KOPT-K1 (cell line): ENCODE measurements around the gene CDH4.

Experiments
- H3K27ac ChIP-seq: fragments of 200-600 bp; sonication (generic); 2 replicates; pipeline ENCODE4 v1.5.1; 2016; ENCODE audit warnings: antibody characterized with exemption, mild to moderate bottlenecking, low read depth, low read length; ENCODE audit not compliant: poor library complexity, severe bottlenecking
- H3K36me3 ChIP-seq: fragments of 200-600 bp; sonication (generic); 2 replicates; pipeline ENCODE4 v1.5.1; 2017; ENCODE audit warnings: antibody characterized with exemption, mild to moderate bottlenecking, low read length, moderate library complexity; ENCODE audit not compliant: insufficient read depth
- H3K9me3 ChIP-seq: fragments of 200-600 bp; sonication (generic); 2 replicates; pipeline ENCODE4 v1.5.1; 2017; ENCODE audit warnings: antibody characterized with exemption, low read length, mild to moderate bottlenecking; ENCODE audit not compliant: insufficient read depth, poor library complexity, severe bottlenecking

The CDH4 gene

DNA sequence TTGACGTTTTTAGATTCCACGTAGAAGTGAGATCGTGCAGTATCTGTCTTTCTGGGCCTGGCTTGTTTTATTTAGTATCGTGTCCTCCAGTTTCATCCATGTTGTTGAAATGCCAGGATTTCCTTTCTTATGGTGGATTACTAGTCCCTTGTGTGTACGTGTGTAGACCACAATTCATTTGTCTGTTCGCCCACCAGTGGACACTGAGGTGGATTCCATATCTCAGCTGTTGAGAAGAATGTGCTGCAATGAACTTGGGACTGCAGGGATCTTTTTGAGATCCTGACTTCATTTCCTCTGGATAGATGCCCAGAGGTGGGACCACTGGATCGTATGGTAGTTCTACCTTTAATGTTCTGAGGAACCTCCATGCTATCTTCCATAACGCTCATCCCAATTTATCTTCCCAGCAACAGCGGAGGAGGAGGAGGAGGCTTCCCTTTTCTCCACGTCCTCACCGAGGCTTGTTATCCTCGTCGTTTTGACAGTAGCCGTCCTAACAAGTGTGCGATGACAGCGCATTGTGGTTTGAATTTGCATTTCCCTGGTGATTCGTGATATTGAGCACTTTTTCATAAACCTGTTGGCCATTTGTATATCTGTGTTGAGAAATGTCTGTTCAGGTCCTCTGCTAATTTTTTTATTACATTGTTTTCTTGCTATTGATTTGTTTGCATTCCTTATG, 62.4 kb downstream of the CDH4 start:
- H3K9me3 ChIP-seq: no peaks in the 10 kb centered on the region
- H3K27ac ChIP-seq: no peak overlapping the region
- H3K36me3 ChIP-seq: no peaks in the 10 kb centered on the region

DNA sequence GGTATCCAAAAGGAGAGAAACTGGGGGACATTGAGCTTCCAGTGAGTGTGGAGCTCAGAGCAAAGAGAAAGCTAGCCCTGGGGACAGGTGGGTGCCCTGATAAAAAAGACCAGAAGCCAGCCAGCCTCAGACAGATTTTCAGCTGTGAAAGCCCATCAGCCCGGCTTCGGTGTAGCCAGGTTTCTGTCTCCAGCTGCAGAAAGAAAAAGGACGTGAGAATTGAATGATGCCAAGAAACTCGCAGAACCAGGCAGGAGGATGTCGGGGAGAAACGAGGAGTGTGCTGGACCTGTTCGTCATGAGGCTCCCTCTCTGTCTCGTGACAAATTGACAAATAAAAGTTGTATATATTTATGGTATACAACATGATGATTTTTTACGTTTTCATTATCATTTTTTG, 63.3 kb downstream of the CDH4 start:
- Histone ChIP-seq H3K36me3 (no peaks in the 10 kb centered on the region), H3K9me3 (no peaks in the 10 kb centered on the region)

GRCh38 chr20:61316346-61316745, 64.3 kb downstream of the CDH4 start:
- H3K27ac ChIP-seq: no peak overlapping the region
- H3K9me3 ChIP-seq: no peaks in the 10 kb centered on the region
- H3K36me3 ChIP-seq: no peaks in the 10 kb centered on the region

More for the DNA sequence above, 63.3 kb downstream of the CDH4 start:
- no peak overlapping the region for H3K27ac ChIP-seq

DNA sequence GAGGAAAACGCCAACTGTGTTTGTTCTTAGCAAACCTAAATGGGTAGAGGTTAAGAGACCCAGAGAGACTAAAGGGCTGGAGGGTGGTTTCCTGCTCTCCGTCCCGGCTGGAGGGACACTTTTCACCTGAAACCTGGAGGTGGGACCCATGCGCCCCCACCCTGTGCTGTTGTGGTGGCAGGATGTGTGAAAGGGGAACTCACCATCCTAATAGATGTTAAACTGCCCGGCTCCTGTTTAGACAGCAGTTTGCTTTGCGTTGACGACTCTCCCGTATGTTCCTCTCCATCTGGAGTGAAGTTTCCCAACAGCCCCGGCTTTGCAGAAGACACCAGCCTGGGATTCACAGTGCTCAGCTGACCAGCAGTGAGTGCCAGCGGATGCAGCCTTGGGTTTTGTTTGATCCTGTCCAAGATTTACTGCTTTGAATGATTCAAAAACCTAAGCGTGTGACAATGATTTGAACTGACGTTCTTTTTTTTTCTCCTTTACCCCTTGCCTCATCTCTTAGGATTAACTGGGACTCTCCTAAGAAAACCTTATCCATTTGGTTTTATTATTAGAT, 66.0 kb downstream of the CDH4 start:
- Histone ChIP-seq H3K9me3 (no peaks in the 10 kb centered on the region), H3K27ac (no peak overlapping the region)

DNA sequence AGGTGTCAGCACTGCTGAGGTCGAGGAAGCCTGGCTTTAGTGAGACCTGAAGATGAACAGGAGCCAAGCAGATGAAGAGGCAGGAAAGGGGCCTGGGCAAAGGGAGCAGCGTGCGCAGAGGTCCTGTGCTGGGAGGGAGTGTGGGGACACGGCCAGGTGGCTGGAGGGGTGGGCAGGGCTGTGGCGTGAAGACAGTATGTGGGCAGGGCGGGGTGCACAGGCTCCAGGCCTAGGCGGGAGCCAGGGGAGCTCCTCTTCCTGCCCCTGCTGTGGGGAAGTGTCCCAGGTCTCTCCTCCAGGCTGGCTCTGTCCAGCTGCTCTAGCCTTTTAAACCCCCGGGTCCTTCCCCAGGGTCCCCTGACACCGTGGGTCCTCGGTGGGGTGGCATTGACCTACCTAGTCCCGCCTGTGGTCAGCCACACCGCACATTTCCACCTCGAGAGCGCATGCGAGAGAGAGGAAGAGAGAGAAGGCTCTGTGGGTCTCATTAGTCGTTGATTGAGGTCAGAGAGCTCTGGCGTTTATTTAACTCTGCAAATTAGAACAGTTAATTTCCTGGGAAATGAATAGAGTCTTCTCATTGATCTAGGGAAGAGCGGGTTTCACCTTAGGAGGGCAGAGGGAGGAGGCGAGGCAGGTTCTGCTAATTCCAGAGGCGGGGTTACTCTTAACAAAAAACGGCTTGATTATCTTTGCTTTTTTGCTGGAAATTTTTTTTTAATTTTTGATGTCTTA, 68.8 kb downstream of the CDH4 start:
- H3K9me3 ChIP-seq: no peaks in the 10 kb centered on the region
- no peaks in the 10 kb centered on the region for H3K36me3 ChIP-seq
- H3K27ac ChIP-seq: no peak overlapping the region

More for the DNA sequence above, 66.0 kb downstream of the CDH4 start:
- H3K36me3 ChIP-seq: no peaks in the 10 kb centered on the region

DNA sequence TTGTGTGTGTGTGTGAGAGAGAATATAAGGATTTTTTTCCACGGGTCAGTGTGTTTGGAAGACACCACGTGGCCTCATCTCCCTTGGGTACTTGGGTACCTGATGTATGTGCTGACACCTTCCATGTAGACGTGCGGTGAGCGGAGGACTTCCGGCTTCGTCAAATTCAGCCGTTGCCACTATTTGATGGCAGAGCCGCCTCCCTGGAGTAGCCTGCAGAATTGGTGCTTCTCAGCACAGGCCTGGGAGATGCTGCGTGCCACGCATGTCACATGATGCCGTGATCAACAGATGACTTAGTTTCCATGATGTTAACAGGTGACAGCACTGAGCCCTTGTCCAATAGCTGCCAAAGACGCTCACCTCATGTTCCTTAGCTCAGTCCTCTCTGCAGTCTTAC, 69.4 kb downstream of the CDH4 start:
- no peaks in the 10 kb centered on the region for H3K36me3 ChIP-seq
- H3K9me3 ChIP-seq: no peaks in the 10 kb centered on the region
- no peak overlapping the region for H3K27ac ChIP-seq

- Histone ChIP-seq H3K27ac (no peak overlapping the region), H3K36me3 (no peaks in the 10 kb centered on the region), H3K9me3 (no peaks in the 10 kb centered on the region)
Observed at GRCh38 chr20:61322151-61322865, 70.2 kb downstream of the CDH4 start.

GRCh38 chr20:61324906-61325305, 72.8 kb downstream of the CDH4 start:
- H3K9me3 ChIP-seq: no peaks in the 10 kb centered on the region
- no peak overlapping the region for H3K27ac ChIP-seq
- H3K36me3 ChIP-seq: no peaks in the 10 kb centered on the region

- Histone ChIP-seq H3K36me3 (no peaks in the 10 kb centered on the region), H3K27ac (no peak overlapping the region), H3K9me3 (no peaks in the 10 kb centered on the region)
Observed at GRCh38 chr20:61325718-61326117, 73.7 kb downstream of the CDH4 start.

- Histone ChIP-seq H3K27ac (no peak overlapping the region), H3K9me3 (no peaks in the 10 kb centered on the region), H3K36me3 (no peaks in the 10 kb centered on the region)
Observed at GRCh38 chr20:61328911-61329558, 77.0 kb downstream of the CDH4 start.

DNA sequence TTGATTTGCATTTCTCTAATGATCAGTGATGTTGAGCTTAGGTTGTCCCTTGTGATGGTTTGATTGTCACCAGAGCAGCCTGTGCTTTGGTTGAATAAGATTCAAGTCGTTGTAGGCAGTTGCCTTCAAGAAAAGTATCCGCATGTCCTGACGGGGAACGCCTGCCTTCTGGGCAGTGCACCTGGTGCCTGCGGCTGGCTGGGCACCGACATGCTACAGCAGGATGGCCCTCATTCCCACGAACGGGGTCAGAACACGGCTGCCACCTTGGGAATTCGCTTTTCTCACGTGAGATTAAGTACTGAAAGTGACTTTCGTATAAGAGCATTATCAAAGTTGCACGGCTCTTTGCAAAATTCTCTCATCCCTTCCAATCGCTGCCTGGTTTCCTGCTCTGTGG, 78.4 kb downstream of the CDH4 start:
- Histone ChIP-seq H3K9me3 (no peaks in the 10 kb centered on the region), H3K36me3 (no peaks in the 10 kb centered on the region), H3K27ac (no peak overlapping the region)

DNA sequence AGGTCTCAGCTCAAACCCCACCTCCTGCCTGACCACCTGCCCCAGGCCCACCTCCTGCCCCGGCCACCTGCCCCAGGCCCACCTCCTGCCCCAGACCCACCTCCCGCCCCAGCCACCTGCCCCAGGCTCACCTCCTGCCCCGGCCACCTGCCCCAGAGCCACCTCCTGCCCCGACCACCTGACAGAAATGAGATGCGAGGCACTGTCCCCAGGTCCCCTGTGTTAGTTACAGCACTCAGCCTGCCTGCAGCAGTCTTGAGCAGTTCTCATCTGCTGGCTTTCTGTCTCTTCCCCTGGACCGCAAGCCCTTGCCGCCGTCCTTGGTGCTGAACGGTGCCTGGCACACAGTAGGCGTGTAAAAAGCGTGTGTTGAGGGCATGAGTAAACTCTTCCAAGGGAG, 79.5 kb downstream of the CDH4 start:
- H3K36me3 ChIP-seq: no peaks in the 10 kb centered on the region
- H3K9me3 ChIP-seq: no peaks in the 10 kb centered on the region
- H3K27ac ChIP-seq: no peak overlapping the region

DNA sequence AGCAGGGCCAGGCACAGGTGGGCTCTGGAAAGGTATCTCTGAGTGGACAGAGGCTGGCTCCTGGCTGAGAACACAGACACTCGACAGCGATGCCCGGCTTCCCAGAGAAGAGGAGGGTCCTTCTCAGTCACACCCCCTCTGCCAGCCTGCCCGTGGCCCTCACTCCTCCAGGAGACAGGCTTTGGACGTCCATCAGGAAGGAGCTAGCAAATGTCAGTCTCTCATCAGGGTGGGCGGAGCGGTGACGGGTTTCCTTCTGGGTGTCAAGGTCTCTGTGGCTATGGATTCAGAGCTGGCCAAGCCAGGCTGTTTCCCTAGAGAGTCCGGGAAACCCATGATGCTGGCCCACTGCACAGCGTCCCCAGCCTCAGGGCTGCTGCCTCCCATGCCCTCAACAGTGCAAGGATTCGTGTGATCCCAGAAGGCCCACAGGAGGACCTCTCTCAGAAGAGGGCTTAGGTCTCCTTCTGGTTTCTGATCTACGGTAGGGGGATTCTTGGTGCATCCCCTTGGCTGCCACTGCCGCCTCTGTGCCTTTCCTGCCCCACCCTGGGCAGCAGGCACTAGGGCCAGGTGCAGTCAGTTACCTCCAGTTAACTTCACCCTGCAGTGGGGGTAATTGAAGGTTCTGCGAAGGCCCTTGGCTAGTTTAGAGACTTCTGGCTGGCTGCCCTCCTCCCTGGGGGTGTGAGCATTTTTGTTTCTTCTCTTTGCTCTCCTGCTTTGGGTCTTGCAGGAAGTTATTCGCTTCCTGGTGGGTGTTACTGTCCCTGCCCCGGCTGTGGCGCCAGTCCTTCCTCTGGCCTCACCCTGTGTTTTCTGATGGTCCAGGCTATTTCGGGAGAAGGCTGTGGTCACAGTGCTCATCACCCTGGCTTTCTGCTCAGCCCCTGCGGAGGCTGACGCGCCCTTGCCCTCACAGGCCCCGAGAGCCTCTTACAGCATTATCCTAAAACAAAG, 80.2 kb downstream of the CDH4 start:
- H3K36me3 ChIP-seq: no peaks in the 10 kb centered on the region
- no peak overlapping the region for H3K27ac ChIP-seq
- no peaks in the 10 kb centered on the region for H3K9me3 ChIP-seq

- Histone ChIP-seq H3K9me3 (no peaks in the 10 kb centered on the region), H3K36me3 (no peaks in the 10 kb centered on the region), H3K27ac (no peak overlapping the region)
Observed at GRCh38 chr20:61333484-61334108, 81.5 kb downstream of the CDH4 start.
